ENCODE data around the gene ARMC7. TPM values are rescaled to one million over a fixed set of nuclear protein-coding genes. Genes with fewer than 3 reads are reported as not detected.

The ARMC7 gene
- total RNA-seq, 1 experiment from 2014 or later, result 12.3 TPM

GRCh38 chr17:75115555-75115954 is 5.8 kb downstream of the ARMC7 start:
- no TSS peak for BruUV-seq (replicated peaks)
- DNase-seq (ENCODE audit: low spot score), result no peak
- Histone ChIP-seq H3K4me3 (ENCODE audit: low read depth, low read length, poor library complexity, severe bottlenecking) (no peak overlapping the region), H3K36me3 (ENCODE audit: insufficient read depth, low read length, poor library complexity, severe bottlenecking) (no peaks in the 10 kb centered on the region), H3K4me1 (ENCODE audit: insufficient read depth, low read length, poor library complexity, severe bottlenecking) (peaks cover 4% of the 10 kb centered on the region), H3K27ac (ENCODE audit: low read depth, low read length, poor library complexity, severe bottlenecking) (no peak overlapping the region), H3K9me3 (ENCODE audit: low read depth, low read length, poor library complexity, severe bottlenecking) (no peaks in the 10 kb centered on the region), H3K27me3 (replicated peaks; ENCODE audit: insufficient read depth, low read depth, low read length, poor library complexity) (no peaks in the 10 kb centered on the region)
- POLR2A ChIA-PET (ENCODE audit: low non-redundant PET), result interaction anchor here (0.6 kb wide), 1 partner anchor 16 kb away, joined by 5 read pairs; the partner anchor contains the start of gene NT5C
- CTCF ChIA-PET, result interaction anchor here (2.5 kb wide), 1 partner anchor 86 kb away, joined by 30 read pairs; no protein-coding TSS in a partner anchor
- intact Hi-C loops (cut with micrococcal nuclease; ENCODE audit: unreplicated experiment), result loop anchor here (2.0 to 10.0 kb wide), 4 partner anchors 15 to 297 kb away; partner anchors contain the start of genes NT5C and NUP85
- no peak for TF ChIP-seq CTCF (conservative IDR thresholded peaks at IDR 0.05; ENCODE audit: low read depth, low read length)
- no peak for TF ChIP-seq EZH2 (IDR thresholded peaks at IDR 0.05; ENCODE audit: borderline replicate concordance, low read depth, low read length, poor library complexity, severe bottlenecking)

- Histone ChIP-seq H3K4me1 (ENCODE audit: insufficient read depth, low read length, poor library complexity, severe bottlenecking) (peaks cover 4% of the 10 kb centered on the region), H3K9me3 (ENCODE audit: low read depth, low read length, poor library complexity, severe bottlenecking) (no peaks in the 10 kb centered on the region), H3K27ac (ENCODE audit: low read depth, low read length, poor library complexity, severe bottlenecking) (no peak overlapping the region), H3K4me3 (ENCODE audit: low read depth, low read length, poor library complexity, severe bottlenecking) (no peak overlapping the region), H3K27me3 (replicated peaks; ENCODE audit: insufficient read depth, low read depth, low read length, poor library complexity) (no peaks in the 10 kb centered on the region), H3K36me3 (ENCODE audit: insufficient read depth, low read length, poor library complexity, severe bottlenecking) (no peaks in the 10 kb centered on the region)
- ChIA-PET CTCF (no interaction called here), POLR2A (ENCODE audit: low non-redundant PET) (interaction anchor here (0.6 to 0.7 kb wide), 2 partner anchors 33 to 737 kb away, joined by 3 to 4 read pairs; no protein-coding TSS in a partner anchor)
- no peak for DNase-seq (ENCODE audit: low spot score)
- intact Hi-C loops (cut with micrococcal nuclease; ENCODE audit: unreplicated experiment), result loop anchor here (10.0 kb wide), 1 partner anchor 152 kb away; no protein-coding TSS in a partner anchor
- BruUV-seq (replicated peaks), result no TSS peak
- TF ChIP-seq CTCF (conservative IDR thresholded peaks at IDR 0.05; ENCODE audit: low read depth, low read length) (no peak), EZH2 (IDR thresholded peaks at IDR 0.05; ENCODE audit: borderline replicate concordance, low read depth, low read length, poor library complexity, severe bottlenecking) (no peak)
Measured at GRCh38 chr17:75116737-75117136, 7.0 kb downstream of the ARMC7 start.

GRCh38 chr17:75118307-75118706 is 8.5 kb downstream of the ARMC7 start:
- TF ChIP-seq CTCF (conservative IDR thresholded peaks at IDR 0.05; ENCODE audit: low read depth, low read length), result no peak
- no peak for TF ChIP-seq EZH2 (IDR thresholded peaks at IDR 0.05; ENCODE audit: borderline replicate concordance, low read depth, low read length, poor library complexity, severe bottlenecking)
- ChIA-PET POLR2A (ENCODE audit: low non-redundant PET) (interaction anchor here (0.6 kb wide), 1 partner anchor 7 kb away, joined by 5 read pairs; no protein-coding TSS in a partner anchor), CTCF (no interaction called here)
- DNase-seq (ENCODE audit: low spot score), result no peak
- no TSS peak for BruUV-seq (replicated peaks)
- H3K36me3 ChIP-seq (ENCODE audit: insufficient read depth, low read length, poor library complexity, severe bottlenecking), result no peaks in the 10 kb centered on the region
- no peaks in the 10 kb centered on the region for H3K27me3 ChIP-seq (replicated peaks; ENCODE audit: insufficient read depth, low read depth, low read length, poor library complexity)
- H3K27ac ChIP-seq (ENCODE audit: low read depth, low read length, poor library complexity, severe bottlenecking), result no peak overlapping the region
- no peaks in the 10 kb centered on the region for H3K9me3 ChIP-seq (ENCODE audit: low read depth, low read length, poor library complexity, severe bottlenecking)
- H3K4me3 ChIP-seq (ENCODE audit: low read depth, low read length, poor library complexity, severe bottlenecking), result no peak overlapping the region
- peaks cover 4% of the 10 kb centered on the region for H3K4me1 ChIP-seq (ENCODE audit: insufficient read depth, low read length, poor library complexity, severe bottlenecking)
- intact Hi-C loops (cut with micrococcal nuclease; ENCODE audit: unreplicated experiment), result loop anchor here (10.0 kb wide), 1 partner anchor 154 kb away; no protein-coding TSS in a partner anchor

All from A673 (cell line).